ENCODE measurements around the gene CAMK2B. TPM values are rescaled to one million over a fixed set of nuclear protein-coding genes. Genes with fewer than 3 reads are reported as not detected.

Gene CAMK2B
- total RNA-seq, 4 donors from 2014 or later, result 35.3 to 64.8 (median 46.0) TPM

GRCh38 chr7:44279731-44280505 is 45.5 kb downstream of the CAMK2B start:
- Histone ChIP-seq H3K36me3 (no peaks in the 10 kb centered on the region), H3K4me1 (peaks cover 74 to 78% of the 10 kb centered on the region in 2 donors), H3K27me3 (no peaks in the 10 kb centered on the region), H3K4me3 (no peak overlapping the region), H3K27ac (peak overlapping the region; percentile 91 to 94 (median 92)), H3K9me3 (no peaks in the 10 kb centered on the region)
- intact Hi-C loops (cut with DNase I; ENCODE audit: low total_unique reads) (no loop called here), in situ Hi-C loops (cut with MboI; ENCODE audit: low sequenced_read_pairs in 4 of 4) (no loop called here)
- peak; percentile 1 to 8 for DNase-seq
- ATAC-seq, result no peak
- TF ChIP-seq CTCF (IDR thresholded peaks at IDR 0.05 in 4 of 5, conservative IDR thresholded peaks at IDR 0.05 in 1 of 5), result no peak
- no peak for TF ChIP-seq POLR2A (IDR thresholded peaks at IDR 0.05)

GRCh38 chr7:44279286-44279685 is 46.1 kb downstream of the CAMK2B start:
- Histone ChIP-seq H3K4me1 (peaks cover 74% of the 10 kb centered on the region in 2 donors), H3K36me3 (no peaks in the 10 kb centered on the region), H3K9me3 (no peaks in the 10 kb centered on the region), H3K4me3 (no peak overlapping the region), H3K27ac (peak overlapping the region in 3 of 4 donors; percentile 72 to 93 (median 91)), H3K27me3 (no peaks in the 10 kb centered on the region)
- no peak for TF ChIP-seq CTCF (IDR thresholded peaks at IDR 0.05 in 4 of 5, conservative IDR thresholded peaks at IDR 0.05 in 1 of 5)
- no peak for TF ChIP-seq POLR2A (IDR thresholded peaks at IDR 0.05)
- peak; percentile 1 to 6 for DNase-seq
- in situ Hi-C loops (cut with MboI; ENCODE audit: low sequenced_read_pairs in 4 of 4) (no loop called here), intact Hi-C loops (cut with DNase I; ENCODE audit: low total_unique reads) (no loop called here)
- no peak for ATAC-seq

GRCh38 chr7:44278451-44279161 is 46.8 kb downstream of the CAMK2B start:
- in situ Hi-C loops (cut with MboI; ENCODE audit: low sequenced_read_pairs in 4 of 4), result no loop called here
- TF ChIP-seq POLR2A (IDR thresholded peaks at IDR 0.05), result no peak
- no peak for TF ChIP-seq CTCF (IDR thresholded peaks at IDR 0.05 in 4 of 5, conservative IDR thresholded peaks at IDR 0.05 in 1 of 5)
- H3K4me3 ChIP-seq, result no peak overlapping the region
- H3K36me3 ChIP-seq, result no peaks in the 10 kb centered on the region
- DNase-seq, result peak; percentile 1 to 11
- H3K9me3 ChIP-seq, result no peaks in the 10 kb centered on the region
- peaks cover 67 to 70% of the 10 kb centered on the region in 2 donors for H3K4me1 ChIP-seq
- intact Hi-C loops (cut with DNase I; ENCODE audit: low total_unique reads), result no loop called here
- ATAC-seq, result no peak
- H3K27me3 ChIP-seq, result no peaks in the 10 kb centered on the region
- H3K27ac ChIP-seq, result peak overlapping the region; percentile 70 to 84 (median 76)

GRCh38 chr7:44277851-44278250 is 47.5 kb downstream of the CAMK2B start:
- DNase-seq (peak; percentile 91 to 94), ATAC-seq (peak; percentile 79 to 81)
- H3K4me3 ChIP-seq, result no peak overlapping the region
- peaks cover 65 to 67% of the 10 kb centered on the region in 2 donors for H3K4me1 ChIP-seq
- no peaks in the 10 kb centered on the region for H3K9me3 ChIP-seq
- in situ Hi-C loops (cut with MboI; ENCODE audit: low sequenced_read_pairs in 4 of 4) (no loop called here), intact Hi-C loops (cut with DNase I; ENCODE audit: low total_unique reads) (no loop called here)
- H3K27ac ChIP-seq, result peak overlapping the region; percentile 70 to 84 (median 76)
- TF ChIP-seq POLR2A (IDR thresholded peaks at IDR 0.05) (no peak), CTCF (IDR thresholded peaks at IDR 0.05 in 4 of 5, conservative IDR thresholded peaks at IDR 0.05 in 1 of 5) (no peak)
- no peaks in the 10 kb centered on the region for H3K27me3 ChIP-seq
- no peaks in the 10 kb centered on the region for H3K36me3 ChIP-seq

Data from gastrocnemius medialis (tissue), 4 donors.